ENCODE results near the gene GNAO1. TPM values are rescaled to one million over a fixed set of nuclear protein-coding genes. Genes with fewer than 3 reads are reported as not detected.

The GNAO1 gene
- total RNA-seq, 1 donor, result not detected

- H3K27me3 ChIP-seq (ENCODE audit: insufficient read depth, low read length), result no peaks in the 10 kb centered on the region
- H3K36me3 ChIP-seq (ENCODE audit: insufficient read depth, low read length), result no peaks in the 10 kb centered on the region
- DNase-seq (ENCODE audit: insufficient read length, low spot score, missing footprints), result peak; percentile 93
- H3K27ac ChIP-seq (ENCODE audit: low read depth, low read length), result no peak overlapping the region
- H3K4me1 ChIP-seq (ENCODE audit: insufficient read depth, low read length), result no peaks in the 10 kb centered on the region
- H3K4me3 ChIP-seq (ENCODE audit: insufficient read depth, low read length), result no peak overlapping the region
- H4K20me1 ChIP-seq (ENCODE audit: insufficient read depth, low read length), result no peaks in the 10 kb centered on the region
- TF ChIP-seq, protein P1, sequence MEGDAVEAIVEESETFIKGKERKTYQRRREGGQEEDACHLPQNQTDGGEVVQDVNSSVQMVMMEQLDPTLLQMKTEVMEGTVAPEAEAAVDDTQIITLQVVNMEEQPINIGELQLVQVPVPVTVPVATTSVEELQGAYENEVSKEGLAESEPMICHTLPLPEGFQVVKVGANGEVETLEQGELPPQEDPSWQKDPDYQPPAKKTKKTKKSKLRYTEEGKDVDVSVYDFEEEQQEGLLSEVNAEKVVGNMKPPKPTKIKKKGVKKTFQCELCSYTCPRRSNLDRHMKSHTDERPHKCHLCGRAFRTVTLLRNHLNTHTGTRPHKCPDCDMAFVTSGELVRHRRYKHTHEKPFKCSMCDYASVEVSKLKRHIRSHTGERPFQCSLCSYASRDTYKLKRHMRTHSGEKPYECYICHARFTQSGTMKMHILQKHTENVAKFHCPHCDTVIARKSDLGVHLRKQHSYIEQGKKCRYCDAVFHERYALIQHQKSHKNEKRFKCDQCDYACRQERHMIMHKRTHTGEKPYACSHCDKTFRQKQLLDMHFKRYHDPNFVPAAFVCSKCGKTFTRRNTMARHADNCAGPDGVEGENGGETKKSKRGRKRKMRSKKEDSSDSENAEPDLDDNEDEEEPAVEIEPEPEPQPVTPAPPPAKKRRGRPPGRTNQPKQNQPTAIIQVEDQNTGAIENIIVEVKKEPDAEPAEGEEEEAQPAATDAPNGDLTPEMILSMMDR (IDR thresholded peaks at IDR 0.05; ENCODE audit: extremely low read depth, low read depth, low read length), result no peak
- H3K79me2 ChIP-seq (ENCODE audit: insufficient read depth, low read length), result no peaks in the 10 kb centered on the region
- H2AFZ ChIP-seq (ENCODE audit: low read length), result no peak overlapping the region
- no peak overlapping the region for H3K4me2 ChIP-seq (ENCODE audit: insufficient read depth, low read length)
- H3K9me3 ChIP-seq (ENCODE audit: low read depth, low read length), result no peaks in the 10 kb centered on the region
Measured at GRCh38 chr16:56343661-56344517, 152.6 kb downstream of the GNAO1 start.

DNA sequence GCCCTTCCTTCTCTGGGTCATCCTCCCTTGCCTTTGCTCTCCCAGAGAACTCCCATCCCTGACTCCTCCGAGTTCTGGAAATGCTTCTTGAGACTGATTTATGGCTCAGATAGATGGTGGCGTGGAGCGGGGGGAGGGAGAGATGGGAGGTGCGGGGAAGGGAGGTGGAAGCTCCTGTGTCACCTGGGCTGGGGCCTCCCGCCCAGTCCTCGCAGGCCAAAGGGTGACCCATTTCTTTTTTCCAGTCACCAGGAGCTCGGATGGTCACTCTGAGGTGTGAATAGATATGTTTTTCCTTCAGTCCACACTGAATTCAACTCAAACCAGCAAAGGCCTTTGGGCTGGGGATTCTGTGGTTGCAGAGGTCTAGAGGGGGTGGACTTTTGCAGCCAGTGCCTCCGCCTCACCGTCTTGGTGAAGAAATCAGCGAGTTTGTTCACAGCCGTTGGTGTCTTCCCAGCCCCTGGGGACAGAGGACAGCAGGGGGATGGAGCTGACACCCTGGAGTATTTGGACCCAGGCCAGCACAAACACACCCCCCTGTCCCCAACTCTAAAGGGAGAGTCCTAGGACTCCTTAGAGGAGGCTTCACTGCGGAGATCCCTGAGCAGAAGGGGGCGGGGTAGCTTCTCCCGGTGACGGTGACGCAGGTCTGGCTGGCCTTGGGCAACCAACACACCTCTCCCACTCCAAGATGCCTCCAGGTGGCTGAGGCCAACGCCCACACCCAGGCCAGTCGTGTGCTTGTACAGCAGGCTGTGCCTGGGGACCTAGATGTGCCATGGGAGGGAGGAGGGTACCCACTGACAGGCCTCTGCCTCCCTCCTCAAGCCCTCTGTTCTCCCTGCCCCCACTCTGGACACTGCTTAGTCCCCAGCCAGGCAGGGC, 153.5 kb downstream of the GNAO1 start:
- Histone ChIP-seq H3K27ac (ENCODE audit: low read depth, low read length) (no peak overlapping the region), H3K4me2 (ENCODE audit: insufficient read depth, low read length) (no peak overlapping the region), H3K4me3 (ENCODE audit: insufficient read depth, low read length) (no peak overlapping the region), H3K27me3 (ENCODE audit: insufficient read depth, low read length) (no peaks in the 10 kb centered on the region), H2AFZ (ENCODE audit: low read length) (no peak overlapping the region), H3K79me2 (ENCODE audit: insufficient read depth, low read length) (no peaks in the 10 kb centered on the region), H4K20me1 (ENCODE audit: insufficient read depth, low read length) (no peaks in the 10 kb centered on the region), H3K36me3 (ENCODE audit: insufficient read depth, low read length) (no peaks in the 10 kb centered on the region), H3K4me1 (ENCODE audit: insufficient read depth, low read length) (no peaks in the 10 kb centered on the region), H3K9me3 (ENCODE audit: low read depth, low read length) (no peaks in the 10 kb centered on the region)
- TF ChIP-seq, protein P1 (IDR thresholded peaks at IDR 0.05; ENCODE audit: extremely low read depth, low read depth, low read length), result no peak
- DNase-seq (ENCODE audit: insufficient read length, low spot score, missing footprints), result peak; percentile 87

- Histone ChIP-seq H3K4me2 (ENCODE audit: insufficient read depth, low read length) (no peak overlapping the region), H3K27me3 (ENCODE audit: insufficient read depth, low read length) (no peaks in the 10 kb centered on the region), H3K4me1 (ENCODE audit: insufficient read depth, low read length) (no peaks in the 10 kb centered on the region), H3K4me3 (ENCODE audit: insufficient read depth, low read length) (no peak overlapping the region), H3K36me3 (ENCODE audit: insufficient read depth, low read length) (no peaks in the 10 kb centered on the region), H3K27ac (ENCODE audit: low read depth, low read length) (no peak overlapping the region), H3K79me2 (ENCODE audit: insufficient read depth, low read length) (no peaks in the 10 kb centered on the region), H3K9me3 (ENCODE audit: low read depth, low read length) (no peaks in the 10 kb centered on the region), H4K20me1 (ENCODE audit: insufficient read depth, low read length) (no peaks in the 10 kb centered on the region), H2AFZ (ENCODE audit: low read length) (no peak overlapping the region)
- DNase-seq (ENCODE audit: insufficient read length, low spot score, missing footprints), result peak; percentile 80
- TF ChIP-seq, protein P1 (IDR thresholded peaks at IDR 0.05; ENCODE audit: extremely low read depth, low read depth, low read length), result no peak
Measured at GRCh38 chr16:56345406-56346050, 154.2 kb downstream of the GNAO1 start.

Data from osteoblast (primary cell).